ENCODE measurements around the gene EIPR1.

EIPR1 gene

GRCh38 chr2:3355951-3356569, 21.6 kb downstream of the EIPR1 start:
- no peak for DNase-seq

- DNase-seq = no peak
Observed at GRCh38 chr2:3354986-3355385, 22.6 kb downstream of the EIPR1 start.

- DNase-seq = peak; percentile 44
Observed at GRCh38 chr2:3349211-3349693, 28.4 kb downstream of the EIPR1 start.

GRCh38 chr2:3348767-3349166, 28.9 kb downstream of the EIPR1 start:
- DNase-seq = no peak

- DNase-seq = no peak
Observed at GRCh38 chr2:3345621-3346020, 32.0 kb downstream of the EIPR1 start.

GRCh38 chr2:3344897-3345296, 32.7 kb downstream of the EIPR1 start:
- no peak for DNase-seq

- DNase-seq = no peak
Observed at GRCh38 chr2:3343012-3343411, 34.6 kb downstream of the EIPR1 start.

- DNase-seq = no peak
Observed at GRCh38 chr2:3342324-3342723, 35.3 kb downstream of the EIPR1 start.

- DNase-seq = no peak
Observed at GRCh38 chr2:3341336-3341735, 36.3 kb downstream of the EIPR1 start.

GRCh38 chr2:3340144-3340543, 37.5 kb downstream of the EIPR1 start:
- DNase-seq = no peak

GRCh38 chr2:3338340-3338739, 39.3 kb downstream of the EIPR1 start:
- no peak for DNase-seq

- DNase-seq = no peak
Observed at GRCh38 chr2:3336844-3337243, 40.8 kb downstream of the EIPR1 start.

- DNase-seq = no peak
Observed at GRCh38 chr2:3334392-3335345, 42.9 kb downstream of the EIPR1 start.

- DNase-seq = no peak
Observed at GRCh38 chr2:3332133-3332532, 45.5 kb downstream of the EIPR1 start.

GRCh38 chr2:3329491-3329890, 48.1 kb downstream of the EIPR1 start:
- no peak for DNase-seq

- no peak for DNase-seq
Observed at GRCh38 chr2:3326871-3327270, 50.7 kb downstream of the EIPR1 start.

- no peak for DNase-seq
Observed at GRCh38 chr2:3326182-3326537, 51.5 kb downstream of the EIPR1 start.

- DNase-seq = no peak
Observed at GRCh38 chr2:3325458-3326181, 52.0 kb downstream of the EIPR1 start.

- no peak for DNase-seq
Observed at GRCh38 chr2:3324404-3325281, 53.0 kb downstream of the EIPR1 start.

GRCh38 chr2:3324036-3324386, 53.6 kb downstream of the EIPR1 start:
- DNase-seq = no peak

- DNase-seq = no peak
Observed at GRCh38 chr2:3323360-3324035, 54.1 kb downstream of the EIPR1 start.

All from NCI-H2171 (cell line).